AG09319 (cell line): ENCODE data around the gene PATE3.

Experiments used
- DNase-seq: peaks from one replicate; pipeline ENCODE4 v3.0.0-alpha.2; 2010; ENCODE audit warnings: low read depth; ENCODE audit errors: extremely low read depth
- CTCF ChIP-seq: IDR thresholded peaks from 2 replicates; pipeline ENCODE4 v1.5.1; 2011; ENCODE audit warnings: low read depth, mild to moderate bottlenecking, inconsistent platforms, low read length, moderate library complexity

Gene PATE3

GRCh38 chr11:125784678-125785077 is 3.2 kb upstream of the PATE3 start:
- TF ChIP-seq CTCF: no peak
- DNase-seq: no peak

DNA sequence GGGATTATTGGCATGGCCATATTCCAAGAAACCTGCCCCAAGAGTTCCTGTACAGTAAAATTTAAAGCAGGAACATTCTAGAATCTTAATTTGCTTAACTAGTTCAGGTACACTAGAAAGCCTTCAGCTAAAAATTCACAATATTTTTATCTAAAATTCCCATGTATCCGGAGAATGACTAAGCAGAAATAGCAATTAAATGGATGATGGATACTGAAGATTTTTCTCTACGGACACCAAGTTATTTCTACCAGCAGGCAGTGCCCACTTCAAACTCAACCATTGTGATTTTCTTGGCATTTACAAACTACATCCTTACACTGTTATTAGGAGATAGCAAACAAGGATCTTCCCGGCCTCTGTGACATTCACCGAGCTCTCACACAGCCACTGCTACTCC is 2.9 kb downstream of the PATE3 start:
- no peak for TF ChIP-seq CTCF
- DNase-seq: no peak

DNA sequence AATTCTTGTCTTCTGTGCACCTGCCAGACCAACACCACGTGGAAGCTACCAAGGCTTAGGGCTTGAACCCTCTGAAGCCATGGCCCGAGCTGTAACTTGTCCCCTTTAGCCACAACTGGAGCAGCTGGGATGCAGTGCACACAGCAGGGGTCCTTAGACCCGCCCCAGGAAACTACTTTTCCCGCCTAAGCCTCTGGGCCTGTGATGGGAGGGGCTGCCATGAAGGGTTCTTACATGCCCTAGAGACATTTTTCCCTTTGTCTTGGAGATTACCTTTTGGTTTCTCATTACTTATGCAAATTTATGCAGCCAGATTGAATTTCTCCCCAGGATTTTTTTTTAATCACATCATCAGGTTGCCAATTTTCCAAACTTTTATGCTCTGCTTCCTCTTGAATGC is 9.7 kb downstream of the PATE3 start:
- TF ChIP-seq CTCF: no peak
- no peak for DNase-seq

- no peak for TF ChIP-seq CTCF
- DNase-seq: no peak
These were observed 11.9 kb downstream of the PATE3 start for GRCh38 chr11:125799808-125800207.

GRCh38 chr11:125802387-125802786 is 14.5 kb downstream of the PATE3 start:
- no peak for DNase-seq
- TF ChIP-seq CTCF: no peak

DNA sequence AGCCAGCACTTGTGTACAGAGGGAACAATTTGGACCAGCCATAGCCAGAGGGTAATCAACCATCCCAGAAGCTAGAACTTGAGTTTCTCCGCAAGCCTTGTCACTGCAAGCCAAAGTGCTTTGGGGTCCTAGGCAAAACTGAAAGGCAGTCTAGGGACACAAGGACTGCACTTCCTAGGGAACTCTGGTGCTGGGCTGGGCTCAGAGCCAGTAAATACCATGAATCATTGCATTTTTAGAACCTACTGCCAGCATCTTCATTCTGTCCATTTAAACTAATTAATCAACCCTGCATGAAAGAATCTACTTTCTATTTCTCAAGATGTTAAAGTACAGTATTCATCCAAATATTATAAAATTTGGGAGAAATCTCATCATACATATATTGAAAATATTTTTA is 20.0 kb downstream of the PATE3 start:
- no peak for DNase-seq
- TF ChIP-seq CTCF: no peak

DNA sequence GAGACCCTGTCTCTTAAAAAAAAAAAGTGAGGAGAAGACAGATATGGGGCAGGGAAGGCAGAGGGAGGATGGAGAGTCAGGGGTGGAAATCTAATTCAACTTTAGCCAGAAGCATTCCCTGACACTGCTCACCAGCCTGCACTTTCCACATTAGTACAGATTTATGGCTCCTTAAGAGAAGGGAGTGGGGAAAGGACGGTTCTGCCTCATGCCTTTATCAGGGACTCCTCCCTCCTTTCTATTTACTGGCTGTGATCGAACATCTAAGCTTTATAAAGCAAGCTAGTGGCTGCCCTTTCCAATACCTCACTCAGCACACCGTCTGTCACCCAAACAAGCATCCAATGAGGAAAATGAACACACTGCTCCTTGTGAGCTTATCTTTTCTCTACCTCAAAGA is 45.1 kb downstream of the PATE3 start, which contains the start of gene PATE4:
TSS of gene PATE4 (plus strand) at position 301 of the 400 bp plus-strand sequence. CDS start at position 345, 44 bp downstream.
- TF ChIP-seq CTCF: no peak

DNA sequence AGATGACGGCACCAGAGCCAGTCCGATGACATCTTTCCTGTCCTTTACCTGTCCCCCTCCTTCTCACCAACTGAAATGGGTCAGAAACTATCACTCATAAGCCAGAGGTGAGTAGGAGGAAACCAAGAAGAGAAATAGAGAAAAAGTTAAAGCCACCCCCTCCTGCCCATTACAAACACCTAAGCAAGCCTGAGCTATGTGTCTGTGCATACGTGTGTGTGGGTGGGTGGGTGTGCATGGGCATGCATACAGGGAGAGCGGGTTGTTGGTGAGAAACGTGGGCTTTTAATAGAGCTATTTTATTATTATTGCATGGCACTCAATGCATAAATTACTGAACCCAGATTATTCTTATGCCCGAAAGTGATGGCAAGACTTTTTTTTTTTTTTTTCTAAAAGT is 47.8 kb downstream of the PATE3 start:
- TF ChIP-seq CTCF: no peak
- DNase-seq: no peak

More for the DNA sequence above, 45.1 kb downstream of the PATE3 start, which contains the start of gene PATE4:
- DNase-seq: no peak
